Breast epithelium (tissue), 3 donors: ENCODE data around the gene PFN4.

Experiments used
- POLR2A ChIP-seq: fragments of 450-650 bp; IDR thresholded peaks from one replicate; pipeline ENCODE4 v1.6.1; 2016; ENCODE audit warnings: antibody characterized with exemption, mild to moderate bottlenecking, moderate library complexity
- POLR2AphosphoS5 ChIP-seq, 3 donors: sonication (generic); formaldehyde crosslinking; IDR thresholded peaks; one replicate each; pipeline ENCODE4 v1.6.1; 2017; ENCODE audit warnings: antibody characterized with exemption in 3 of 3
- TF ChIP-seq, protein P1 (sequence below), 3 donors: fragments of 450-650 bp; IDR thresholded peaks; one replicate each; pipeline ENCODE4 v1.5.1; 2016 to 2017; ENCODE audit warnings: antibody characterized with exemption in 3 of 3, mild to moderate bottlenecking in 3 of 3, moderate library complexity in 3 of 3

DNA sequence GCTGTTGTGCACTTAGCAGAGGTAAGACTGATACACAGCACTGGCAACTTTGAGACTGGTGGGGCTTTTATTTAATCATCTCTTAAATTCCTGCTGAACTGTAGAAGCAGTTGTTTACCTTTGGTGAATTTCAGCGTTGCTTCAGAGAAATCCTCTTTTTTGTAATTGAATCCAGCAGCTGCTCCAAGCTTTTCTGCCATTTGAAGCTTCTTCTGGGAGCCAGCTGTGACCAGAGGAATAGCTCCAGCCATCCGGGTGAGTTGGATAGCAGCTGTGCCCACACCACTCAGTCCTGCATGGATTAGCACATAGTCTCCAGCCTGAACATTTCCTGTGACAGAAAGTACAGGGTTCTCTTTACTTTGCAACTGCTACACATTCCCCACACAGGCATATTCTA is 42.4 kb downstream of the PFN4 start:
- TF ChIP-seq, protein P1, sequence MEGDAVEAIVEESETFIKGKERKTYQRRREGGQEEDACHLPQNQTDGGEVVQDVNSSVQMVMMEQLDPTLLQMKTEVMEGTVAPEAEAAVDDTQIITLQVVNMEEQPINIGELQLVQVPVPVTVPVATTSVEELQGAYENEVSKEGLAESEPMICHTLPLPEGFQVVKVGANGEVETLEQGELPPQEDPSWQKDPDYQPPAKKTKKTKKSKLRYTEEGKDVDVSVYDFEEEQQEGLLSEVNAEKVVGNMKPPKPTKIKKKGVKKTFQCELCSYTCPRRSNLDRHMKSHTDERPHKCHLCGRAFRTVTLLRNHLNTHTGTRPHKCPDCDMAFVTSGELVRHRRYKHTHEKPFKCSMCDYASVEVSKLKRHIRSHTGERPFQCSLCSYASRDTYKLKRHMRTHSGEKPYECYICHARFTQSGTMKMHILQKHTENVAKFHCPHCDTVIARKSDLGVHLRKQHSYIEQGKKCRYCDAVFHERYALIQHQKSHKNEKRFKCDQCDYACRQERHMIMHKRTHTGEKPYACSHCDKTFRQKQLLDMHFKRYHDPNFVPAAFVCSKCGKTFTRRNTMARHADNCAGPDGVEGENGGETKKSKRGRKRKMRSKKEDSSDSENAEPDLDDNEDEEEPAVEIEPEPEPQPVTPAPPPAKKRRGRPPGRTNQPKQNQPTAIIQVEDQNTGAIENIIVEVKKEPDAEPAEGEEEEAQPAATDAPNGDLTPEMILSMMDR (IDR thresholded peaks at IDR 0.05): no peak
- TF ChIP-seq POLR2A: no peak
- TF ChIP-seq POLR2AphosphoS5 (IDR thresholded peaks at IDR 0.05): no peak
